ENCODE measurements around the gene HDDC3.
"Not testable (repeated sequence)": the region's sequence is repeated elsewhere in the genome, so short reads cannot be mapped to it uniquely, and the experiment has no call there.

The HDDC3 gene

DNA sequence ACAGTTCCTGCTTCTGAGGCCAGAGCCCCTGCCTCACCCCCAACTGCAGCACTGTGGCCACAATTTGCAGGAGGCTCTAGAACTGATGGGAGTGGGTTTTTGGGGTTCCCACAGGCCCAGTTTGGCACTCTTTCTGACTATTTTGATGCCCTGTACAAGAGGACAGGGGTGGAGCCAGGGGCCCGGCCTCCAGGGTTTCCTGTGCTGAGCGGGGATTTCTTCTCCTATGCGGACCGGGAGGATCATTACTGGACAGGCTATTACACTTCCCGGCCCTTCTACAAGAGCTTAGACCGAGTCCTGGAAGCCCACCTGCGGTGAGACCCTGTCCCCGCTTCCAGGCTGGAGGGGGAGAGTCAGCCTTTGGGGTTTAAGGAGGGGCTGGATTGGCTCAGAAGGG lies 22.4 kb downstream of the HDDC3 start:
- no peak for DNase-seq (ENCODE audit: low read depth)

DNA sequence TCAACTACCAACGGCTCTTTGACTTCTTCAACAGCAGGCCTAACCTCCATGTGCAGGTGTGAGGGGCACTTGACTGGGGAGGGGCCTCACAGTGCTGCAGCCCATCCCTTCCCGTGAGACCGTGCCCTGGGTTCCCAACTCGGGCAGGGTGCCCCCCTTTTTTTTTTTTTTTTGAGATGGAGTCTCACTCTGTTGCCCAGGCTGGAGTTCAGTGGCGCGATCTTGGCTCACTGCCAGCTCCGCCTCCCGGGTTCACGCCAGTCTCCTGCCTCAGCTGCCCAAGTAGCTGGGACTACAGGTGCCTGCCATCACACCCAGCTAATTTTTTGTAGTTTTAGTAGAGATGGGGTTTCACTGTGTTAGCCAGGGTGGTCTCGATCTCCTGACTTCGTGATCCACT lies 22.9 kb downstream of the HDDC3 start:
- not testable (repeated sequence) for DNase-seq (ENCODE audit: low read depth)

DNA sequence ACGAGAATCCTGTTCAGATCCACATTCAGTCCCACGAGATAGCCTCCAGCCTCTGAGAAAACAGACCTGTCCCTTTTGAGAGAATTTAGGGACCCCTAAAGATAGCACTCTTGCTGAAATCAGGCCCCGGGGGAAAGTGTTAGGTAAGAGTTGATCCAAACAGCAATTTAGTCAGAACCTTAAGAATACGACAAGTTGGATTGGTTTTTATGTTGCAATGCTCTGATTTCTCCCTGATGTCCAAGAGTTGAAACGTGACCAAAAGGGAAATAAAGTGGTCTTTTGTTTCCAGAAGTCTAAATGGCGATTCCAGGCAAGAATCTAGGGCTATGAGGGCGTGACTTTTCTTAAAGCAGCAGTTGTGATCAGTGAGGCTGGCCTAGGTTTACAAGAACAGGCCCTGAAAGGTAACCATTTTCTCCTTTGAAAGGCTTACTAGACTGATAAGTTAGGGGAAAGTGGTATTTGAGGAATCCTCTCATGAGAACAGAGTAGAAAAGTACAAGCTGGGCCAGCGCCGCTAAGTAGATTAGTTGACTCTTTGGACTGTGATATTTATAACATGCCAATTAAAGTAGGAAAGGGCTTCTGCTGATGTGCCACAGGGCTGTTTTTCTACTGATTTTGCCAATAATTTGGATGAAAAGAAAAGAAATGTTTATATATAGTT lies 24.4 kb downstream of the HDDC3 start:
- DNase-seq (ENCODE audit: low read depth): no peak

DNA sequence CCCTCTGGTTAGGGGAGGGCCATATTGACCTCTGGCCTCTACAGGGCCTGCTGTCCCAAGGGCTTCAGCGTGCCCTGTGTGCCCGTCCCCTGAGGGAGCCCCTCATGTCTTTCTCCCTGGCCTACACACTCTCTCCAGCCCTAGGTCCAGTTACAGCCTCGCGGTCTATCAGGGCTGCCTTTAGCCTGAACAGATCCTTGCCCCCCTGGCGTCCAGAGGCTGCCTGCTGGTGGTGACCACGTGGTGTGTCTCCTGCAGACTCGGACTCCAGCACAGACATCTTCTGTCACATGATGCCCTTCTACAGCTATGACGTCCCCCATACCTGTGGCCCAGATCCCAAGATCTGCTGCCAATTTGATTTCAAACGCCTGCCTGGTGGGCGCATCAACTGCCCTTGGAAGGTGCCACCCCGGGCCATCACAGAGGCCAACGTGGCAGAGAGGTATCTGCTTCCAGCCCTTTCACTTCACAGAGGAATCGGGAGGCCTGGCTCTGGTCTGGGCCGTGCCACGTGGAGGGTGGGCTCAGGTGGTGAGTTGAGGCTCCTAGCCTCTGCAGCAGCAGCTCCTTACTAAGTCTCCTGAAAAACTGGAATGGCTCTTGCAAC lies 25.2 kb downstream of the HDDC3 start:
- no peak for DNase-seq (ENCODE audit: low read depth)

DNA sequence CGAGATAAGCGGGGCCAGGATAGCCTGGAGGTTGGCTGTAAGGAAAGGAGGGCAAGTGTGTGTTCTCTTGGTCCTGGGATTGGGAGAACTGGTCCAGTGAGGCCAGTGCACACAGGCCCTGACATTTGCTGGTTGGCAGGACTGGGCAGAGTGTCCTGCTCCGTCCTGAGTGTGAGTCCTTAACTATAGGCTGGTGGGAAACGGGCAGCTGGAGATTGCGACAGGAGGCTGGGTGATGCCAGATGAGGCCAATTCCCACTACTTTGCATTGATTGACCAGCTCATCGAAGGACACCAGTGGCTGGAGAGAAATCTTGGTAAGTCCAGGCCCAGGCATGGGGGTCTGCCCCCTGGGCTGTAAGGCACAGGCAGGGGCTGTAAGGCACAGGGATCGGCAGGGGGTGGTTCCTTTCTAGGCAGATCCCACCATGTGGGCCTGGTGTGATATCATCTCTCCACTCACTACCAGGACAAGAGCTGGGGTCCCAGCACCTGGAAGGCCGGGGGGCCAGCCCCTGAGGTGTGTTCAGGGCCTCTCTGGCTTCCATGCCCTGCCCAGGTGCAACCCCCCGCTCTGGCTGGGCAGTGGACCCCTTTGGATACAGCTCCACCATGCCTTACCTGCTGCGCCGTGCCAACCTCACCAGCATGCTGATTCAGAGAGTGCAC lies 26.0 kb downstream of the HDDC3 start:
- no peak for DNase-seq (ENCODE audit: low read depth)

DNA sequence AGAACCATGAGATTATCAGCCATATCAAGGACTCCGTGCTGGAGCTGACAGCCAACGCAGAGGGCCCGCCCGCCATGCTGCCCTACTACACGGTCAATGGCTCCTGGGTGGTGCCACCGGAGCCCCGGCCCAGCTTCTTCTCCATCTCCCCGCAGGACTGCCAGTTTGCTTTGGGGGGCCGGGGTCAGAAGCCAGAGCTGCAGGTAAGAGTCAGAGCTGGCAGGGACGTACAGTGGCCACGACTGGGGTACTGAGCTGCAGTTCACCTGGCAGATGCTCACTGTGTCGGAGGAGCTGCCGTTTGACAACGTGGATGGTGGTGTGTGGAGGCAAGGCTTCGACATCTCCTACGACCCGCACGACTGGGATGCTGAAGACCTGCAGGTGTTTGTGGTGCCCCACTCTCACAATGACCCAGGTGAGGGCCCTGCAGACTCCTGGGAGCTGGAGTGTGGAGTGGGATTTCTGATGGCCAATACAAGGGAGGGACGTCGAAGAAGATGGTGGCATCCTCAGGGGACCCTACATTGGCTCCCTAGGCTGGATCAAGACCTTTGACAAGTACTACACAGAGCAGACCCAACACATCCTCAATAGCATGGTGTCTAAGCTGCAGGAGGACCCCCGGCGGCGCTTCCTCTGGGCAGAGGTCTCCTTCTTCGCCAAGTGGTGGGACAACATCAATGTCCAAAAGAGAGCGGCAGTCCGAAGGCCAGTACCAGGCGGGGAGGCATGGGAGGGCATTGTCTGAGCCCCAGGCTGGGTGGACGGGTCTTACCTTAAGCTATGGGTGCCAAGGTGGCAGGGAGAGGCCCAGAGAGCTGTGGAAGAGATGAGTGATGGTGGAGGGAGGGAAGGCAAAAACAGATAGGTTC lies 26.8 kb downstream of the HDDC3 start:
- no peak for DNase-seq (ENCODE audit: low read depth)

DNA sequence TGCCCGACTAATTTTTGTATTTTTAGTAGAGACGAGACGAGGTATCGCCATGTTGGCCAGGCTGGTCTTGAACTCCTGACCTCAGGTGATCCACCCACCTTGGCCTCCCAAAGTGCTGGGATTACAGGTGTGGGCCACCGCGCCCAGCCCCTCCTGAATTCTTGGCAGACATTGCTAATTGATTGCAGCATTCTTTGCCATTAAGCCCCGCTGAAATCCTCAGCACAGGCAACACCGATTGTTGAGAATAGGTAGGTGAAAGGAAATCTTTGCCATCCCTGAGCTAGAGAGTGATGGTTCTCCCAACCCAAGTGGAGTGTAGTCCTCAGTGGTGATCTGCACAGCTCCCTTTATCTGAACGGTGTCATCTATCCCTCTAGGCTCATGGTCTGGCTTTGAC lies 27.6 kb downstream of the HDDC3 start:
- no peak for DNase-seq (ENCODE audit: low read depth)

DNA sequence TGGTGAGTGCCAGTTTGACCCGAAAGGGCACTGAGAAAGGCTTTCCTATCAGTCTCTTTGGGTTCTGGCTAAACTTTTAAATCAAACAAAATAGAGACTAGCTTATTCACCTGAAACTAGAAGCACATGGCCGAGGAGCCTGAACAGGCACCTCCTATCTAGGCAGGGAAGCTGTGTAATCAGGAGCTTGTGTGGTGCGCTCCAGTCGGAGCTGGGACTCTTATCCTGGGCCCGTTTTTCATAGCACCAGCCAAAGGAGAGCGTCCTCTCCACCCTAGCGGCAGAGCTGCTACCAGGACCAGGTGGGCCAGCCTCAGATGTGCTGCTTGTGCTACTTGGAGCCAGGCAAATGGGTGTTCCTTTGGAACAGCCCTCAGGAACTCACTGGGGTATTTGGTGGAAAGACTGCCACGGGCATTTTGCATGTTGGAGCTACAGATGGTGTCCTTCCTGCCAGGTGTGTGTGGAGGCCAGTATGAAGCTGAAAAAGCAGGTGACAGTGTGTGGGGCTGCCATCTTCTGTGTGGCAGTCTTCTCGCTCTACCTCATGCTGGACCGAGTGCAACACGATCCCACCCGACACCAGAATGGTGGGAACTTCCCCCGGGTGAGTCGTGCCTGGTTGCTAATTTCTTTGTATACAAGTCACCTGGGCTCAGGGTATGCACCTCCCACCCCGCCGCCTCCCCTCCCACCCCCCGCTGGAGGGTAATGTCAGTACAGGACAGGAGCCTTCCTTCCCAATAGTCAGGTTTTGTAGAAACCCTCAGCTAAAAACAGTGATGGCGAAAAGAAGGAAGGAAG lies 28.4 kb downstream of the HDDC3 start:
- no peak for DNase-seq (ENCODE audit: low read depth)

DNA sequence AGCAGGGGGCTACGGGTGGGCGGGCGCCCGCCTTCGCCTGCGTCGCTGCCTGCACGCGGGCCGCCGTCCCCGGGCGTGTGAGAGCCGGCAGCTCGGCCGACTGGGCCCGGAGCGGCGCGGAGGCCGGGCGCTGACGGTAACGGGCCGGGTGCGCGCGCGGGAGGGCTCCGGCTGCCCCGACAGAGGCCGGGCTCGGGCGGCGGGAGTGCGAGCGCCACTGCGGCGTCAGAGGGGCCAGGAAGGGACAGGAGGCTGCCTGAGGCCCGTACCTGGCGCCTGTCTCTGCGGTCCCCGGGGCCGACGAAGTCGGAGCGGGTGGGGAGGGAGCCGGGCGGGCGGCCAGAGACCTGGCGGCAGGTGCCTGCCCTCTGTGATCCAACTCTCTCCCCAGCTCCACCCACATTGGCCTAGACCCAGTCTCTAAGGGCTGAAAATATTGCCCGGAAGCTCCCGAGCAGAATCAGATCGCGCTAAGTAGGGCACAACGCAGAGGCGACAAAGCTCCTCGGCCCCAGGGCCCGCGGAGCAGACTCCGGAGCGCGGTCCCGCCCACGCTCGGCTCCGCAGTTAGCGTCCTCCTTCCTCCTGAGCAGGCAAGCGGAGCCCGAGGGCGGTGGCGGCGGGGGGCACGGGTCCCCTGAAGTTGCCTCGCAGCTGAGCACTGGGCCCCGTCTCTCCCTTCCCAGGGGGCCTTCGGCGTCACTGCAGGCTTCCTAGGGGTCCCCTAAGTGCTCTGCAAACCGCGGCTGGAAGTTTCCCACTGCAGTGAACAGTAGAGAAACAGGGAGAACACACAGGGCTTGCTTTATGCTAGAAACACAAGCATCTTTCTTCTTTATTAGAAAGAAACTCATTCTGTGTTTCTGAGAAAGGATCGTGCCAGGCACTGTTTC lies 29.3 kb downstream of the HDDC3 start, which contains the start of gene MAN2A2:
Gene MAN2A2, plus strand, starts transcription at position 463 of the 893 bp plus-strand sequence. CDS start 906 bp downstream, outside the sequence.
- DNase-seq (ENCODE audit: low read depth): peak; percentile 69

DNA sequence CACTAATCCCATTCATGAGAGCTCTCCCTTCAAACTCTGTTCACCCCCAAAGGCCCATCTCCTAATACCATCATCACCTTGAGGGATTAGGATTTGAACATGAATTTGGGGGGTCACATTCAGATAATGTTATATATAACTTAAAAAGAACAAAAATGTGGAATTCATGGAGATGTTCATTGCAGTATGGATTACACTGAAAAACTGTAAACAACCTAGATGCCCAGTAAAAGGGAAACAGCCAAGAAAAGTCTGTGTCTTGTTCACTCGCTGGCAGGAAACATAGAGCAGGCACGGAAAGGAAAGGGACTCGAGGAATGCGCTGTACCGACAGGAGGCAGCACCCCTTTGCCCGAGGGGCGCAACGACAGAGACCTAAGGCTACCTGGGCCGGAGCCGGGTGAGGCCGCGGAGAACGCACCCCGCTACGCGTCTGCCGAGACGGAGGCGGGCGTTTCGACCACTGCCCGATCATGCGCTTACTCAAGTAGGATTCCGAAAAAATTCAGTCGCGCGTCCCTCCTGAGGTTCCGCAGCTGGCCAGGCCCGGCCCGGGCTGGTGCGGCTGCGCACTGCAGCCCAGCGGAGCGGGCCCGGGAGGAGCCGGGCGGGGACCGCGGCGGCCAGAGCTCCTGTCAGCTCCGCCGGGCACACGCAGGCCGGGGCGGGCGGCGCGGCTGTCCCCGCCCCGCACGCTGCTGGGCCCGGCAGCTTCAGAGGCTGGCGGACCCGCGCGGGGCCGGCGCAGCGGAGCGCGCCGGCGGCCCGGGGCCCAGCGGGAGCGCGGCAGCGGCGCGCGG lies 30.1 kb downstream of the HDDC3 start:
- peak; percentile 49 for DNase-seq (ENCODE audit: low read depth)

DNA sequence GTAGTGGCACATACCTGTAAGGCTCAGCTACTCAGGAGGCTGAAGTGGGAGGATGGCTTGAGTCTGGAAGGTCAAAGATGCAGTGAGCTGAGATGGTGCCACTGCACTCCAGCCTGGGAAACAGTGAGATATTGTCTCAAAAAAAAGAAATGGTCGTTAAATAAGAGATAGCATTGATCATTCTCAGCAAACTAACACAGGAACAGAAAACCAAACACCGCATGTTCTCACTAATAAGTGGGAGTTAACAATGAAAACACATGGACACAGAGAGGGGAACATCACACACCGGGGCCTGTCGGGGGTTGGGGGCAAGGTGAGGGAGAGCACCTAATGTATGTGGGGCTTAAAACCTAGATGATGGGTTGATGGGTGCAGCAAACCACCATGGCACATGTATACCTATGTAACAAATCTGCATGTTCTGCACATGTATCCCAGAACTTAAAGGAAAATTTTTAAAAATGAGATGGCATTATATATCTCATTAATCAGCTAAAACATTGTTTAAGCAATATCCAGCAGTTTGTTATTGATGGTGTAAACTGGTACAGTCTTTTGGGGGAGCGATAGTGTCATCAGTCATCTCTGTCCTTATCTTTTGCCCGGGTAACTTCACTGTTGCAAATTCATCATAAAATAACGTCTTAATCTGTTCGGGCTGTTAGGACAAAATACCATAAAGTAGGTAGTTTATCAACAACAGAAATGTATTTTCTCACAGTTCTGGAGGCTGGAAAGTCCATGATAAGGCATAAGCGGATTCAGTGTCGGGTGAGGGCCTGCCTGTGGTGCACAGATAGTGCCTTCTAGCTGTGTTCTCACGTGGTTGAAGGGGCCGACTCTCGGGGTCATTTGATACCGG lies 30.9 kb downstream of the HDDC3 start:
- DNase-seq (ENCODE audit: low read depth): no peak

DNA sequence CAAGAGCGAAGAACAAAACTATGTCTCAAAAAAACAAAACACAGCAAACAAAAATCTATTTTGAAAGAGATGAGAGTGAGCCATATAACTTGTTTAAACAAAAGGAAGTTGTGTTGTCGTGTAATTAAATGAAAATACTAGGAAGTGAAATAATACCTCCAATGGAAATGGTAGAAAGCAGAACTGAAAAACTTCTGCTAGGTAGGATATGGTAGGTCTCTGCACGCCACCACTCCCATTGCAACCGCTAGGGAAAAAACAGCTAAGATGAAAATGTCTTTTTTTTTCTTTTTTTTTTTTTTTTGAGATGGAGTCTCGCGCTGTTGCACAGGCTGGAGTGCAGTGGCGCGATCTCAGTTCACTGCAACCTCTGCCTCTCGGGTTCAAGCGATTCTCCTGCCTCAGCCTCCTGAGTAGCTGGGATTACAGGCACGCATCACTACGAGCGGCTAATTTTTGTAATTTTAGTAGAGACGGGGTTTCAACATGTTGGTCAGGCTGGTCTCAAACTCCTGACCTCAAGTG lies 35.2 kb downstream of the HDDC3 start:
- not testable (repeated sequence) for DNase-seq (ENCODE audit: low read depth)

DNA sequence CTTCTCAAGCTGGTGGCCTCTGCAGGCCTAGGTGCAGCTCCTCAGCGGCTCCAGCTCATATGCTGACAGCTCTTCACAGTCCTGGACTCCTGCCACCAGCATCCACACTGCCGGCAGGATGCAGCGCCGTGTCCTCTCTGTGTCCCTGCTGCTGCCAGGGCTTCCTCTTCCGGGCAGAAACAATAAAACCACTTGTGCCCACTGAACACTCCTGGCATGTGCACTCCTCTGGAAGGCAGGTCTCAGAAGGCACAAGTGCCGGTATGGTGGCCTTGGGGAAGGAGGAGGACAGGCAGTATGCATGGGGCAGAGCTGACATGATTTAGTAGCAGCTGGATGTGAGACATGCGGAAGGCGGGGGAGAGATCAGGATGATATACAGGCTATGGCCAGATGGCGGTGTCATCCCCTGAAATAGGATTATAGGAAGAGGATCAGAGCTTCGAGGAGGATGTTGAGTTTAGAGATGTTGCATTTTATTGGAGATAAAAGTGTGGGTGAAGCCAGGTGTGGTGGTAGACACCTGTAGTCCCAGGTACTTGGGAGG lies 36.7 kb downstream of the HDDC3 start:
- no peak for DNase-seq (ENCODE audit: low read depth)

DNA sequence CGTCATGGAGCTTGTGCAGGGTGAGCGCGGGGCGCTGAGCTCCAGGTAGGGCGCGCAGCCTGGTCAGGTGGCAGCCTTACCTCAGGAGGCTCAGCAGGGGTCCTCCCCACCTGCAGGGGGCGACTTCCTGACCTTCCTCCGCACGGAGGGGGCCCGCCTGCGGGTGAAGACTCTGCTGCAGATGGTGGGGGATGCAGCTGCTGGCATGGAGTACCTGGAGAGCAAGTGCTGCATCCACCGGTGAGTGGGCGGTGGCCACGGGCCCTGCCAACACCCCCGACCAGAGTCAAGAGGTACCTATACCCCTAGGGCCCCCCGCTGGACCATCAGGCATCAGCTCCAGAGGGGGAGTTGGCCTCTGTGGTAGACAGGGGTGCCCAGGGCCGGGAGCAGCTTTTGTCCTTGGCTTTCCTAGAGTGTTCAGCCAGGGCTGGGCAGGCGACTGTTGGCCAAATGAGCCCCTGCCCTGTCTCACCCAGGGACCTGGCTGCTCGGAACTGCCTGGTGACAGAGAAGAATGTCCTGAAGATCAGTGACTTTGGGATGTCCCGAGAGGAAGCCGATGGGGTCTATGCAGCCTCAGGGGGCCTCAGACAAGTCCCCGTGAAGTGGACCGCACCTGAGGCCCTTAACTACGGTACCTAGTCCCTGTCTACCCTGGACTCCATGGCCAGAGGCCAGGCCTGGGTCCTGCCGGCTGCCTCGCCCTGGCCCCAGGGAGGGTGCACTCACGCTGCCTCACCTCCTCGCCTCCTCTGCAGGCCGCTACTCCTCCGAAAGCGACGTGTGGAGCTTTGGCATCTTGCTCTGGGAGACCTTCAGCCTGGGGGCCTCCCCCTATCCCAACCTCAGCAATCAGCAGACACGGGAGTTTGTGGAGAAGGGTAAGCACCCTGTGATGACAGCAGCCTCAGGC lies 38.9 kb downstream of the HDDC3 start:
- no peak for DNase-seq (ENCODE audit: low read depth)

DNA sequence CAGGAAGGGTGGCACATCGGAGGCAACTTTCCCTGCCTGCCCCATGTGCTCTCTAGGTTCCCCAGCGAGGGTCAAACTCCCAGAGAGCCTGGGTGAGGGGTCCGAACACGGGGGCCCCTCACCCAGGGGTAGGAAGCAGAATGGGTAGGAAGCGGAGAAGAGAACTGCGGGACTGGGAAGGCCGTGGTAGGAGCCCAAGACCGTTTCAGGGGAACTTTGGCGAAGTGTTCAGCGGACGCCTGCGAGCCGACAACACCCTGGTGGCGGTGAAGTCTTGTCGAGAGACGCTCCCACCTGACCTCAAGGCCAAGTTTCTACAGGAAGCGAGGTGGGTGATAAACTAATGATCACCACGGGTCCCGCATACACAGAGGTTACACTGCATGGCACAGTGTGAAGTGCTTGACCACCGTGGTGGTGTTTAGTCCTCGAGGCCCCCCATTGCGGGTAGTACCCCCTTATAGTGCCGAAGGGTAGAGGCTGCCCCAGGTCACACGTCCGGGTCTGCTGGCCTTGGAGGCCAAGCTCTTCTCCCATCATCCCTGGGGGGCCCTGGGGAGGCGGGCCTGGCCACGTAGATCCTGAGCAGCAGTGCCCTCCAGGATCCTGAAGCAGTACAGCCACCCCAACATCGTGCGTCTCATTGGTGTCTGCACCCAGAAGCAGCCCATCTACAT lies 39.7 kb downstream of the HDDC3 start:
- no peak for DNase-seq (ENCODE audit: low read depth)

DNA sequence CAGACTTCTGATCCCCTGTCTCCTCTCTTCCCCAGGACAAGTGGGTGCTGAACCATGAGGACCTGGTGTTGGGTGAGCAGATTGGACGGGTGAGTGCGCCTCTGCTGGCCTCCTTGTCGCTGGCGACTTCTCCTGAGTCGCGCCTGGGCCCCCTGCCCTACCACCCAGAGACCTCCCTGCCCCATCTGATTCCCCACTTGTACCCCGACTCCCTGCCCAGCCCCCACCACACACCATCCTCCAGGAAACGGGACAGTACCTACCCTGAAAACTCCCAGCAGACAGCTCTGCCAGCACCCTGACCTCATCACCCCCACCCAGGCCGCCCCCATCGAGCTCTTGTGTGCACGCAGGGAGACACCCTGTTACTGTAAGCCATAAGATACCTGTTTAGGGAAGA lies 40.3 kb downstream of the HDDC3 start:
- no peak for DNase-seq (ENCODE audit: low read depth)
